Mucosa of descending colon (tissue), 3 donors: ENCODE measurements around the gene ARSB. TPM values are rescaled to one million over a fixed set of nuclear protein-coding genes. Genes with fewer than 3 reads are reported as not detected.

Experiments used
- ATAC-seq: fragments of 200-7000 bp; cut with Tn5 transposase; one replicate; pipeline ENCODE4 v1.9.1; 2020; ENCODE audit warnings: mild to moderate bottlenecking, moderate library complexity
- DNase-seq, 3 donors: peaks; one replicate each; pipeline ENCODE4 v3.0.0-alpha.2; 2020
- H3K36me3 ChIP-seq: fragments of 200-600 bp; one replicate; pipeline ENCODE4 v1.8.0; 2021; ENCODE audit warnings: low read depth, mild to moderate bottlenecking
- H3K4me1 ChIP-seq: fragments of 200-600 bp; one replicate; pipeline ENCODE4 v1.8.0; 2021; ENCODE audit warnings: low read depth, mild to moderate bottlenecking
- H3K4me3 ChIP-seq: fragments of 200-600 bp; one replicate; pipeline ENCODE4 v1.8.0; 2021; ENCODE audit warnings: mild to moderate bottlenecking
- H3K9me3 ChIP-seq: fragments of 200-600 bp; one replicate; pipeline ENCODE4 v1.8.0; 2021; ENCODE audit warnings: mild to moderate bottlenecking
- intact Hi-C, 2 donors: fragments of 100-400 bp; cut with DNase I in 1 of 2; cut with micrococcal nuclease in 1 of 2; formaldehyde crosslinking; loops; one replicate each; pipeline versions ENCODE4 v1.11.0 to v1.11.1; 2022; cut with DNase I, micrococcal nuclease
- total RNA-seq, 3 donors: library from RNA; stranded (reverse); fragmentation: NEBNext Ultra II Directional in 2 of 3; extraction: Animal tissue kit (Norgen Biotek cat#: 25700) in 2 of 3; gene quantifications; one replicate each; pipeline versions ENCODE4 v1.2.1 to v1.2.4, GENCODE V29; 2021 to 2023
- TF ChIP-seq, protein P1 (sequence below): fragments of 200-600 bp; IDR thresholded peaks from one replicate; pipeline ENCODE4 v1.8.0; 2022; ENCODE audit warnings: antibody characterized with exemption, mild to moderate bottlenecking
- donor health status: DM: no; HTN: no; CAD: no; lungs with moderate emphysema.
- donor health status: DM: no; HTN: no; CAD: no.
- donor health status: DM: no; HTN: yes; CAD: no.

The ARSB gene
- total RNA-seq, 3 donors from 2014 or later: 8.1 to 14.4 (median 14.1) TPM

DNA sequence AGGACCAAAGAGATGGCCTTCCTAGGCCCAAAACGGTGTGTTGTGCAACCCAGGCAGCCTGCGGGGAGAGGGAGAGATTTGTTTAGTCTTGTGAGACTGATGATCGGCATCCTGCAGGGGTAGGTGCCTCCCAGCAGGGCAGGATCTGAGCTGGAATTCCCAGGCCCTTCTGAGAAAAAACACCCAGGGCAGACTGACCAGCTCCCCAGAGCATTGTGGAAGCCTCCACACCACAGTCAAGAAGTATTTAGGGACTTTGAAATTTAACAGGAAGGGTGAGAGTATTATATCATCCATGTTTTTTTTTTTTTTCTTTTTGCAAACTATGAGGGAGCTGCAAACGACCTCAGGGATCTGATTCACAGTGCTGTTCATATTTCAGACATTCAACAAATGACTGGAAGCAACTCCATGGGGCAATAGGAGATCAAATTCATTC is 232.0 kb downstream of the ARSB start:
- TF ChIP-seq, protein P1, sequence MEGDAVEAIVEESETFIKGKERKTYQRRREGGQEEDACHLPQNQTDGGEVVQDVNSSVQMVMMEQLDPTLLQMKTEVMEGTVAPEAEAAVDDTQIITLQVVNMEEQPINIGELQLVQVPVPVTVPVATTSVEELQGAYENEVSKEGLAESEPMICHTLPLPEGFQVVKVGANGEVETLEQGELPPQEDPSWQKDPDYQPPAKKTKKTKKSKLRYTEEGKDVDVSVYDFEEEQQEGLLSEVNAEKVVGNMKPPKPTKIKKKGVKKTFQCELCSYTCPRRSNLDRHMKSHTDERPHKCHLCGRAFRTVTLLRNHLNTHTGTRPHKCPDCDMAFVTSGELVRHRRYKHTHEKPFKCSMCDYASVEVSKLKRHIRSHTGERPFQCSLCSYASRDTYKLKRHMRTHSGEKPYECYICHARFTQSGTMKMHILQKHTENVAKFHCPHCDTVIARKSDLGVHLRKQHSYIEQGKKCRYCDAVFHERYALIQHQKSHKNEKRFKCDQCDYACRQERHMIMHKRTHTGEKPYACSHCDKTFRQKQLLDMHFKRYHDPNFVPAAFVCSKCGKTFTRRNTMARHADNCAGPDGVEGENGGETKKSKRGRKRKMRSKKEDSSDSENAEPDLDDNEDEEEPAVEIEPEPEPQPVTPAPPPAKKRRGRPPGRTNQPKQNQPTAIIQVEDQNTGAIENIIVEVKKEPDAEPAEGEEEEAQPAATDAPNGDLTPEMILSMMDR: no peak
- no peaks in the 10 kb centered on the region for H3K9me3 ChIP-seq
- ATAC-seq (no peak), DNase-seq (no peak)
- H3K4me1 ChIP-seq: no peaks in the 10 kb centered on the region
- intact Hi-C loops: no loop called here
- H3K36me3 ChIP-seq: no peaks in the 10 kb centered on the region
- H3K4me3 ChIP-seq: no peak overlapping the region

DNA sequence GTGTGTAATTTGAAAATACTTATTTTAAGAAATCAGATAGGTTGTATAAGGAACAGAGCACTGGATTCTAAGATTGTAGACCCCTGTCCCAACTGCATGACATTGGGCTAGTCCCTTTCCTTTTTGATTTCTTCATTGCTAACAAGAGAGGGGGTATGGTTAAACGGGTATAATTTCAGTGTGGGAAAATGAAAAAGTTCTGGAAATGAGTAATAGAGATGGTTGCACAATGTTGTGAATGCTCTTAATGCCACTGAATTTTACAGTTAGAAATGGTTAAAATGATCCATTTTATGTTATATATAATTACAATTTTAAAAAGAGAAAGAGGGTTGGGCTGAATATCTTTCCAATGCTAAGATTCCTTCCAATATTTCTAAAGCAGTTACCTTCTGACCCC is 233.2 kb downstream of the ARSB start:
- Histone ChIP-seq H3K4me1 (no peaks in the 10 kb centered on the region), H3K4me3 (no peak overlapping the region), H3K36me3 (no peaks in the 10 kb centered on the region), H3K9me3 (no peaks in the 10 kb centered on the region)
- intact Hi-C loops: no loop called here
- DNase-seq: no peak
- ATAC-seq: no peak
- TF ChIP-seq, protein P1: no peak

DNA sequence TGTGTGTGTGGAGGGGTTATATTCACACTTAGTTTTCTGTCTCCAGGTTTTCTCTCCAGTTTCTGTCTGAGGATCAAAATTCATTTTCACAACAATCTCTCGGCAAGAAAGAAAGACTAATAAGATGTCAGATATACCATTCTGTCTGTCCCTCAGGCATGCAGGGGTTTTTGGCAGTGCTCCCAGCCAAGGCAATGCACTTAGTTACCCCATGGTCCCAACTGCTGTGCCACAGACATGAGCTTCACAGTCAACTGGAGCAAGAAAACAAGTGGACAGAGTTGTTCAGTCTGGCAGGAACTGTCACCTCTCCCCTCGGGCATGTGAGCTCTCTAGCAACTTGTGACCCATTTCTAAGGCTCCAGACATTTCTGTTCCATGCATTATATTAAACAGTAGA is 234.8 kb downstream of the ARSB start:
- no peak for ATAC-seq
- Histone ChIP-seq H3K9me3 (no peaks in the 10 kb centered on the region), H3K4me3 (no peak overlapping the region), H3K36me3 (no peaks in the 10 kb centered on the region), H3K4me1 (no peaks in the 10 kb centered on the region)
- intact Hi-C loops: no loop called here
- no peak for DNase-seq
- TF ChIP-seq, protein P1: no peak

DNA sequence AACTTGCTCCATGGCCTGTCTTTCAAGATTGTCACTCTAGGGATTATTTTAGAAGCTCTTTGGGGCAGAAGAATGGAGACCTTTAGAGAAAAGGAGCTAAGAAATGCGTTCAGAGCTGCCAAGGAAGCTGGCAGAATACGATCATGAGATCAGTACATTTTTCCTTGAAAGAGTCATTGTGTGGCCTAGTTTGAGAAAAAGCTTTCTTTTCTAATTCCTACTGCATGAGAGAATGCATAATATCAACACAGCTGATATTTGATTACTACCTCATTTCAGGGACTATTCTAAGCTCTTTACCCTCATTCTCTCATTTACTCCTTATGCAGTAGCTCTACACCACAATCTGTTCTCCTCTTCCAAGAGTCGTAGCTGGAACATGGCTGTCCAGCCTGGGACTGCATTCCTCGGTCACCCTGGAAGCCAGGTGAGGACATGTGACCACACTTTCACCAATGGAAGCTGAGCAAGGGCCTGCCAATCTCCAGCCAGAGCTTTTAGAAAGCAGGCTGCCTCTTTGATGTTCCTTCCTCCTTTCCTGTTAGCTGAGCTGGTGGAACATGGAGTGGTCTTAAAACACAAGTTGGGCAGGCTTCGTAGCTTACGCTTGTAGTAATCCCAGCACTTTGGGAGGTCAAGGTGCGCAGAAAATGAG is 237.3 kb downstream of the ARSB start:
- DNase-seq (no peak), ATAC-seq (no peak)
- Histone ChIP-seq H3K9me3 (no peaks in the 10 kb centered on the region), H3K4me3 (no peak overlapping the region), H3K4me1 (no peaks in the 10 kb centered on the region), H3K36me3 (no peaks in the 10 kb centered on the region)
- TF ChIP-seq, protein P1: no peak
- intact Hi-C loops: no loop called here

DNA sequence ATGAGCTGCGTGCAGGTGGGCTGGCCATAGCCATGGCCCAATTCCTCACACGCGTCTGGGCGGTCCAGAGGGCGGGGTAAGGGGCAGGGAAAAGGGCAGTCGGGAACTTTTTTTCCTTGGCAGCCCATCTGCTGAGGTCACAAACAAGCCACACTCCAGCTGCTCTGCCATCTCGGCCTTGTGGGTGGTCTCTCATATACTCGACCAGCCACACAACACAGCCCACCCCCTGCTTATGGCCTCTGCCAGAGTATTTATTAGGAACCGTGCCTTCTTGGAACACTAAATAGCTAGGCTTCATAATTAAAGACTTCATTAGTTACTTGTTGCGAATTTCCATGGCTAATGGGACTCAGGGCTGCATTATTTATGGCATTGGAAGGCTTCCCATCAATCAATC is 238.1 kb downstream of the ARSB start:
- Histone ChIP-seq H3K36me3 (no peaks in the 10 kb centered on the region), H3K4me1 (no peaks in the 10 kb centered on the region), H3K9me3 (no peaks in the 10 kb centered on the region), H3K4me3 (no peak overlapping the region)
- ATAC-seq (no peak), DNase-seq (no peak)
- TF ChIP-seq, protein P1: no peak
- intact Hi-C loops: no loop called here
